HG03039 (cell line): ENCODE measurements around the gene DCLK2.
"Not testable (repeated sequence)": the region's sequence is repeated elsewhere in the genome, so short reads cannot be mapped to it uniquely, and the experiment has no call there.

Source experiments
- ATAC-seq: cut with Tn5 transposase; IDR thresholded peaks from one replicate; pipeline ENCODE4 v1.9.1; 2021; ENCODE audit warnings: mild to moderate bottlenecking, moderate library complexity; ENCODE audit not compliant: unreplicated experiment

Gene DCLK2

DNA sequence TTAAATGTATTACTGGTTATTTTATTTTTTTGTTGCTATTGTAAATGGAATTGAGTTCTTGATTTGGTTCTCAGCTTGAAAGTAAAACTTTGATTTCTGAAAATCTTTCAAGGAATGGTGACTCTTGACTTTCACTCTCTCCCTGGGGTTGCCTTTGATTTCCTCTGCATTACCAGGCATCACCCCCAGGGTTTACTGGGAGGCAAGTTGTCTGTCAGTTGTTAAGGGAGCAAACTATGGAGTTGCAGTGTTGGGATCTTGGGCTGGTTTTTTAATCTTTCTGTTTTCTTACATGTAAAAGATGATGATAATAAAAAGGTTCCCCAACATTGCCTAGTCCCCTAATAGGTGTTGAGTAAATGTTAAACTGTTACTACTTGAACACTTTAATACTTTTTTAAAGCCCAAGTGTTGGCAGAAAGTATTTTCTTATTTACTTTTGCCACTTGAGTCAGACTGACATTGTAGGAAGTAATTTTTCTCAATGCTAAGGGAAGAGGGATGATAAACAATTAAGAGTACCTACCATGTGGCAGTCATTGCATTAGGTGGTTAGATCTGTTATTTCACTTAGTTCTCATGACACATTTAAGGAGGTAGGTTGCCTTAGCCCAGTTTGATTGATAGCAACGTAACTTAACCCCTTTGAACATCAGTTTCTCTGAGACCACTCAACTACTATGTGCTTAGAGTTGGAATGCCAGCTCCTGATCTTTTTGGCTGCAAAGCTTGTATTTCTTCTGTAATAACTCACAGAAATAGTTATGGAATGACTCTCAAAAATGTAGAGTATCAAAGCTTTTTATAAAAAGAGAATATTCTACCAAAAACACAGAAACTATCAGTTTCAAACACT is 67.1 kb downstream of the DCLK2 start:
- ATAC-seq: no peak

GRCh38 chr4:150145946-150146340 is 67.7 kb downstream of the DCLK2 start:
- ATAC-seq: no peak

GRCh38 chr4:150149381-150149780 is 71.1 kb downstream of the DCLK2 start:
- no peak for ATAC-seq

GRCh38 chr4:150150629-150151062 is 72.4 kb downstream of the DCLK2 start:
- ATAC-seq: no peak

DNA sequence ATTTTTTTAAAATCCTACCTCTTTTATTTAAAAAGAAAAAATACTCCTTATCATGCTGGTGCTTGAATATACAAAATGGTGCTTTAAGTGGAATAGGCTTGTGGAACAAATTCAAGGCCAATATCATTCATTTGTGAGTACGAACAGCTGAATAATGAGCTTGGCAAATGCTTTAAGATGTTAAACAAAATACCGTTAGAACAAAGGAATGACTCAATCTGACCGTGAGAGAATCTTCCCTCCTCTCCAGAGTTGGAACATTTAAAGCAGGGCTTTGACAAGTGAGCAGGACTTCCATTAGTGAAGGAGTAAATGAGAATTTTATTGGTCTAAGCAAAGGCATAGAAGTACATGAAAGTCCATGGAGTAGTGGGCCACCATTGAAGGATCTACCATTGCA is 74.5 kb downstream of the DCLK2 start:
- ATAC-seq: no peak

DNA sequence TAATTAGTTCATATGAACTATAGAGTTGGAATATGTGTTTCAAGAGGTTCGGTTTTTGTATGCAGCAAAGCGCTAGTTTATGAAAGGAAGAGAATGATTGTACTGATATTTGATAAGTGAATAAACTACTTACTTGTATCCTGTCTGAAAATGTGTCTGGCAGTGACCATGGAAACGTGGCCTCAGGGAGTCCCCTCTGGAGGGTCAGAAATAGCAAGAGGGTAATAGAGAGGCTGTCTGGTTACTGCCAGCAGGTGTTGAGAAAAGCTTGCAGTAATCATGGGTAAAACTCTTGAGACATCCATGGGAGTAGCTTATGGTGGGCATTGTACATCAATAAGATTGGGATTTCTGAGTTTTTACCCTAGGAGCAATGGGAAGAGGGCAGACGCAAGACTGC is 77.1 kb downstream of the DCLK2 start:
- ATAC-seq: no peak

DNA sequence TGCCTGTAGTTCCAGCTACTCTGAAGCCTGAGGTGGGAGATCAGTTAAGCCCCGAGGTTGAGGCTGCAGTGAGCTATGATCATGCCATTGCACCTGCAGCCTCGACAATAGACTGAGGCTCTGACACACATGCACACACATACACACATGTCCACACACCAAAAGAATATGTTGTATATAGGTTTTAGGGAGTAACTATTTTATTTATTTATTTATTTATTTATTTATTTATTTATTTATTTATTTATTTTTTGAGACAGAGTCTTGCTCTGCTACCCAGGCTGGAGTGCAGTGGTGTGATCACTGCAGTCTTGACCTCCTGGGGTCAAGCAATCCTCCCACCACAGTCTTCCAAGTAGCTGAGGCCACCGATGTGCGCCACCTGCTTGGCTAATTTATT is 78.3 kb downstream of the DCLK2 start:
- no peak for ATAC-seq

DNA sequence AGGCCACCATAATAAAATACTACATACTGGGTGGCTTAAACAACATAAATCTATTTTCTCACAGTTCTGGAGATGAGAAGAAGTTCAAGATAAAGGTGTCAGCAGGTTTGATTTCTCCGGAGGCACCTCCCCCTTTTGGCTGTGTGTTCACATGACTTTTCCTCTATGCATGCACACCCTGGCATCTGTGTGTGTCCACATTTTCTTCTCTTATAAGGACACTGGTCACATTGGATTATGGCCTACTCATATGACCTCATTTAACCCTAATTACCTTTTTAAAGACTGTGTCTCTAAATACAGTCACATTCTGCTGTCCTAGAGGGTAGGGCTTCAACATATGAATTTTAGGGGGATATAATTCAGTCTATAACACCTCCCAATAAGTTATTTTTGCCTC is 79.8 kb downstream of the DCLK2 start:
- no peak for ATAC-seq

DNA sequence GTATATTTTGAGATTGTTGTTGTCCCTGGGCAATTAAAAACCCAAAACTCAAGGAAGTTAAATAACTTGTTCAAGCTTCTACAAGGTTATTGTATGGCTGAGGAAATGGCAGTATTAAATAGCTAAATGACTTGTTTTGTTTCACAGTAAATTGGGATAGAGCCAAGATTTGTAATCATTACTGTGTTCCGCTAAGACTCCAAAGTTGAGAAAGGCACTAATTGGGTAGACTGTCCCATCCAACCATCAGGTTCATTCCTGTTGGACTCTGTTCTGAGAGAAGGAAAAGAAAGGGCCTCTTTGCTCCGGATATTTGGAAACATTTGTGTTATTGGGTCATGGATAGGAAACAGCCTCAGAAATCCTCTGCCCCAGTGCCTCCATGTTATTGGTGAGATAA is 82.2 kb downstream of the DCLK2 start:
- no peak for ATAC-seq

DNA sequence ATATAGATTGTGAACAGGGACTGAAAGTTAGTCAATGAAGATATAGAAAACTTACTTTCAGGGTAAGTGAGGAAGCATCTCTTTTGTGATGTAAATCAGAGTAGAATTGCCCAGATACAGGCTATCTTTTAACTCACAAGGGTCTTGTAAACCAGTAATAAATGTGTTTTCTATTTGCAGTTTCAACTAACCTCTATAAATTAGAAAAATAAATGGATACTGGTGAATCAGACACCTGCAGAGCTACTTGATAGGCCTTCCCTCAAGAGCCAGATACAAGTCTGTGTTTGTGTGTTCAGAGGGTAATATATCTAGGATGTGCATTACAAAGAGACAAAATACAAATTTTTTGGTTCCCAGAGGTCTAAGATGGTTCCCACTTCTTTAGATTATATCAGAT is 82.9 kb downstream of the DCLK2 start:
- no peak for ATAC-seq

DNA sequence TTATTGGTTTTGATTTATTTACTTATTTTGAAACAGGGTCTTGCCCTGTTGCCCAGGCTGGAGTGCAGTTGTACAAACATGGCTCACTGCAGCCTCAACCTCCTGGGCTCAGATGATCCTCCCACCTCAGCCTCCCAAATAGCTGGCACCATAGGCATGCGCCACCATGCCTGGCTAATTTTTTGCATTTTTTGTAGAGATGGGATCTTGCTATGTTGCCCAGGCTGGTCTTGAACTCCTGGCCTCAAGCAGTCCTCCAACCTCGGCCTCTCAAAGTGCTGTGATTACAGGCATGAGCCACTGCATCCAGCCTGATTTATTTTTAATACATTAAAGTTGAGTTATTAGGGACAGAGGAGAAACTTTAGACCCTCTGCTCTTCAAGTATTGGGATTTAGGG is 83.8 kb downstream of the DCLK2 start:
- ATAC-seq: not testable (repeated sequence)

DNA sequence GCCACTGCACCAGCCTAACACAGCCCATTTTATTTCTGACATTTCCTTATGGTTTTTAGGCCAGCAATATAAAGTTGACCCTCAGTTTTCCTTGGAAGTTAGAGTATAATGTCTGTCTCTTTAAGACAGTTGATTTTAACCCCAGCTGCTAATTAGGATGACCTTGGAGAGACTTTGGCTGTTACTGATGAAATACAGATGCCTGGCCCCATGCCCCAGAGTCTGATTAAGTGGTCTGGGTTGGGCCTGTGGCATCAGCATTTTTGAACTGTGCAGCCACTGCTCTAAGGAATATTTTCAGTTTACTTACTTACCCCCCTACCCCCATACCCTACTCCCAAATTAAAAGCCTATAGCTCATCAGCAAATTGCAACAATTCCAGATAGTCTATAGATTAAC is 85.8 kb downstream of the DCLK2 start:
- no peak for ATAC-seq

DNA sequence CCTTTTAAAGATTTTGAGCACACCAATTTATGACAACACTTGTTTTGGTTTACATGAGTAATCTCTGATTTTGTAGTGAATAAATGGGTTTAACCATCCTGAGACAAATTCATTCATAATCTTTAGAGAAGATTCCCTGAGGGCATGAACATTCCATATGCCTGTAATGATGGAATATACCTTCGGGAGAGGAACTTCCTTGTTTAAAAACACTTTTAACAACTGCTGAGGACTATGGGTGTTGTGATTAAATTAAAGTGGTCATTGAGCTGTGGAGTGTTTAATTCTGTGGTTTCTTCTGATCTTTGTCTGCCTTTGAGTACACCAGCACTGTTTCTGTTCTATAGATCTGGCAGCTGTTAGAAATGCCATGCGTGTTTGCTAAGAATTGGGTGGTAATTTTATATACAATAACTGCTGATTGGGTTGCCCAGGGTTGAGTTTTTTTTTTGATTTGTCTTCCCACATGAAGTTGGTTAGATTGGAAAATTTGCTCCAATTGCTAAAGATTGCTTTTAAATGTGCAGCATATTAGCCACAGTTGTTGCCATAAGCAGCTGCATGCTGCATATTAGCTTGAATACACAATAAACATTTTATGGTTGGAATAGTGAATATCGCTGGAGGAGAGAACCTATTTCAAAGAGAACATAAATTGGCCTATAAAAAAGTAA is 86.8 kb downstream of the DCLK2 start:
- ATAC-seq: no peak

DNA sequence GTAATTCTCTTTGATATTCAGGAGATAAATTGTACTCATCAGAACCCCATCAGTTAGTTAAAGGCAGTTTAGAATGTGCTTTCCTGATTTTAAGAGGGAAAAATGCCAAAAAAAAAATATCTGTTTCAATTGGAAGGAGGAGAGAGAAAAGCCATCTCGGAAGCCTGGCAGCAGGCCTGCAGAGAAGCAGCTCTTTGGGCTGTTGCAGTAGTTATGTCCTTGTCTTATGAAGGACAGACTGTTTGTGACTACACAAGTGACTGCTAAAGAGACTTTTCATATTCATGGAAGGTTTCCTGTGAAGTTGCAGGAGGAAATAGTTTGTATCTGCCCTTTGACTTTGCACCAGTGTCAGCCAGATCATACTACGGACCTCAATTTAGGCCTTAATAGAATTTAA is 88.8 kb downstream of the DCLK2 start:
- no peak for ATAC-seq

DNA sequence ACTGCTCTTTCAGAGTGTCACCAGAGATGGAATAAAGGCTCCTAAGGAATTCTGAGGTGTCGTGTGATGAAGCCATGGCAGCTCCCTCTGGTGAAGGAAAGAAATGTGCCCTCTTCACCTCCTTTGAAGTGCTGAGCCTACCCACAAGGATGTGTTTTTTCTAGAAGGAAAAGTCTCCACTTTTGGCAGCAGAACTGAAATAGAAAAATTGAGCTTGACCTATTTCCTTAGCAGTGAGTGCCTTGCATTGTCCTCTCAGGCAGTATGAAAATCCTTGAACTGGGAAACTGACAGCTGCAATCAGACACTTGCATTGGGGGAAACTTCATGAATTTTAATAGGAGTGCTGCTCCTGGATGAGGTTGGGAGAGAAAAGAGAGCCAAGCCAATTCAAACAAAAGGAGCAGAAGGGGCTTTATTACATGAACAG is 95.2 kb downstream of the DCLK2 start:
- no peak for ATAC-seq

- ATAC-seq: no peak
Observed at GRCh38 chr4:150173982-150174398, 95.7 kb downstream of the DCLK2 start.

DNA sequence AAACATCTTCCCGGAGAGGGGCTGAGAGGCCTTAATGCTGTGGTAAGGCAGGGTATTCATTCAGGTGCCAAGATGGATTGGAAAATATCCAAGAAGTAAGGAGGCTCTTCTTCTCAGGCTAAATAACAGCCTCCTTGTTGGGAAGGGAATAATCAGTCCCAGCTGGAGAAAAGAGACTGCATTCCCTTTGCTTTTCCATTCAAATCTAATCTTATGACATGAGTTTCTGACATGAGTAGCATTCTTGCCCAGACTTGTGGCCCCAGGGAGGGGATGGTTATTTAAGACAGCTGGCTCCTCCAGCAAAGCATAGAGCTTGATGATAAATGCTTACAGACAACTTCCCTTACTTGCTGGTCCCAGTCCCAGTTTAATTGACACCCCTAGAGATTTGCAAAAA is 98.3 kb downstream of the DCLK2 start:
- ATAC-seq: no peak

DNA sequence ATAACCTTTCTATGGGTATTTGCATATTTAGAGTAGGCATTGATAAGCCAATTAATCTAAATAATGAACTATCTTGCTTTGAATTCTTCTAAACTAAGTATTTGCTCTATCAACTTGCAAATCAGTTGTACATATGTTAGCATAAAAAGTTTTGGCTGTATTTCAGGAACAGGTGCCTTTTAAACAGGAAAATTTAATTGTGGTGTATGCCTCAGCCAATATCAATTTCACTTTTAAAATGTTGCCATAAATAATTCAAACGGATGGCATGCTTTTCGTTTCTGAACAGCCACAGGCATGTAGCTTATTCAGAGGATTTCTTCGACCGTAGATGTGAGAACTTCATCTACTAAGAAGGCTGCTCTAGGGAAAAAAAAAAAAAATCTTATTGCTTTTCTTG is 99.9 kb downstream of the DCLK2 start:
- ATAC-seq: no peak

- ATAC-seq: no peak
Observed at GRCh38 chr4:150181536-150181935, 103.3 kb downstream of the DCLK2 start.

GRCh38 chr4:150182794-150183193 is 104.5 kb downstream of the DCLK2 start:
- no peak for ATAC-seq

GRCh38 chr4:150185033-150185432 is 106.8 kb downstream of the DCLK2 start:
- ATAC-seq: not testable (repeated sequence)

DNA sequence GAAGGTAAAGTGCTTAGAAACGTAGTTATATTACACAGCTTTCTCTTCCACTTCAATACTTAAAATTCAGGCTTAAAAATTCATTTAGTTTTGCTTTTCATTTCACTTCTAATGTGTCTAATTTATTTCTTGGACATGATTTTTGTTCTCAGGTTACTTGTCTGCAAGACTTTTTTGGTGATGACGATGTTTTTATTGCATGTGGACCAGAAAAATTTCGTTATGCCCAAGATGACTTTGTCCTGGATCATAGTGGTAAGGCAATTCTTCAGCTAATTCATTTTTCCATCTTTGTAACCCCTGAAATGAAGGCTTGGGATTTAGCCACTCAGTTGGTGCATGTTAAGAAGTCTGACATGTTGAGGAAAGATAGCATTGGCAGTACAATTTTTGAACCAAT is 114.7 kb downstream of the DCLK2 start:
- ATAC-seq: no peak
